Hepatocyte (in vitro differentiated cells): ENCODE measurements around the gene CYB561D1. TPM values are rescaled to one million over a fixed set of nuclear protein-coding genes. Genes with fewer than 3 reads are reported as not detected.

Experiments
- DNase-seq: peaks from one replicate; pipeline ENCODE4 v3.0.0-alpha.2; 2016; ENCODE audit warnings: low spot score
- H2AFZ ChIP-seq: fragments of 200-600 bp; sonication (generic); 2 replicates; pipeline ENCODE4 v1.6.0; 2016; ENCODE audit warnings: antibody characterized with exemption, mild to moderate bottlenecking
- H3K27ac ChIP-seq: fragments of 200-600 bp; sonication (generic); 2 replicates; pipeline ENCODE4 v1.5.1; 2016; ENCODE audit warnings: mild to moderate bottlenecking
- H3K27me3 ChIP-seq: fragments of 200-600 bp; sonication (generic); 2 replicates; pipeline ENCODE4 v1.6.1; 2016
- H3K36me3 ChIP-seq: fragments of 200-600 bp; sonication (generic); replicated peaks from 2 replicates; pipeline ENCODE4 v1.5.1; 2016; ENCODE audit warnings: low read depth; ENCODE audit not compliant: insufficient read depth
- H3K4me1 ChIP-seq: fragments of 200-600 bp; sonication (generic); 2 replicates; pipeline ENCODE4 v1.5.1; 2016; ENCODE audit warnings: mild to moderate bottlenecking, moderate library complexity; ENCODE audit not compliant: insufficient read depth
- H3K4me2 ChIP-seq: fragments of 200-600 bp; sonication (generic); 2 replicates; pipeline ENCODE4 v1.6.0; 2016
- H3K4me3 ChIP-seq: fragments of 200-600 bp; sonication (generic); 2 replicates; pipeline ENCODE4 v1.5.1; 2016; ENCODE audit warnings: mild to moderate bottlenecking
- H3K79me2 ChIP-seq: fragments of 200-600 bp; sonication (generic); 2 replicates; pipeline ENCODE4 v1.6.0; 2017; ENCODE audit warnings: mild to moderate bottlenecking
- H3K9me2 ChIP-seq: fragments of 200-600 bp; sonication (generic); replicated peaks from 2 replicates; pipeline ENCODE4 v1.6.0; 2017; ENCODE audit warnings: mild to moderate bottlenecking; ENCODE audit not compliant: insufficient read depth
- H3K9me3 ChIP-seq: fragments of 200-600 bp; sonication (generic); 2 replicates; pipeline ENCODE4 v1.5.1; 2016; ENCODE audit warnings: low read depth, mild to moderate bottlenecking
- H4K20me1 ChIP-seq: fragments of 200-600 bp; sonication (generic); 2 replicates; pipeline ENCODE4 v1.6.0; 2016; ENCODE audit warnings: mild to moderate bottlenecking; ENCODE audit not compliant: insufficient read depth, poor library complexity, severe bottlenecking
- CTCF ChIP-seq: fragments of 200-600 bp; sonication (generic); IDR thresholded peaks from 2 replicates; pipeline ENCODE4 v1.5.1; 2016; ENCODE audit warnings: antibody characterized with exemption, mild to moderate bottlenecking; ENCODE audit not compliant: poor library complexity
- EZH2 ChIP-seq: fragments of 200-600 bp; sonication (generic); IDR thresholded peaks from 2 replicates; pipeline ENCODE4 v1.6.1; 2016; ENCODE audit warnings: antibody characterized with exemption, mild to moderate bottlenecking, borderline replicate concordance
- EZH2phosphoT487 ChIP-seq: fragments of 200-600 bp; sonication (generic); IDR thresholded peaks from one replicate; pipeline ENCODE4 v1.6.1; 2018; ENCODE audit warnings: antibody characterized with exemption, mild to moderate bottlenecking, low read depth, moderate library complexity; ENCODE audit not compliant: unreplicated experiment, severe bottlenecking
- WGBS: methylation state at CpG from one replicate; pipeline ENCODE4 v1.1.6; 2016; ENCODE audit warnings: low lambda C conversion rate; ENCODE audit errors: missing lambda C conversion rate; 5-methylcytosine and 5-hydroxymethylcytosine counted together
- polyA plus RNA-seq: library from polyadenylated mRNA; unstranded; fragments of >200 nt; fragmentation: Nextera tagmentation; extraction: Ambion mirVana; gene quantifications from 2 replicates; pipeline ENCODE4 v1.2.1, GENCODE V29; 2016
- total RNA-seq: library from RNA; depleted of rRNA; stranded (reverse); fragments of >200 nt; gene quantifications from 2 replicates; pipeline ENCODE4 v1.2.3, GENCODE V29; 2014

Gene CYB561D1
- total and polyA plus RNA-seq, 2 experiments from 2014 or later: 4.8 to 6.5 TPM

GRCh38 chr1:109490029-109490933 lies 3.6 kb upstream of the CYB561D1 start:
- Histone ChIP-seq H3K4me2 (no peak overlapping the region), H3K36me3 (no peaks in the 10 kb centered on the region), H2AFZ (no peak overlapping the region), H3K9me3 (no peaks in the 10 kb centered on the region), H3K4me1 (peaks cover 7% of the 10 kb centered on the region), H3K79me2 (peaks cover 9% of the 10 kb centered on the region), H3K9me2 (no peaks in the 10 kb centered on the region), H3K27ac (no peak overlapping the region), H4K20me1 (no peaks in the 10 kb centered on the region), H3K4me3 (no peak overlapping the region), H3K27me3 (no peaks in the 10 kb centered on the region)
- peak; percentile 78 for DNase-seq
- WGBS: 92% methylated on average over 11 of the region's 11 CpGs
- no peak for TF ChIP-seq EZH2
- TF ChIP-seq CTCF: peak; percentile 75

GRCh38 chr1:109490934-109491302 lies 3.0 kb upstream of the CYB561D1 start:
- WGBS: 92% methylated on average over 11 of the region's 11 CpGs
- no peaks in the 10 kb centered on the region for H3K36me3 ChIP-seq
- H3K79me2 ChIP-seq: peaks cover 14% of the 10 kb centered on the region
- H3K9me3 ChIP-seq: no peaks in the 10 kb centered on the region
- H3K4me2 ChIP-seq: no peak overlapping the region
- H3K4me1 ChIP-seq: peaks cover 7% of the 10 kb centered on the region
- TF ChIP-seq EZH2: no peak
- TF ChIP-seq CTCF: no peak
- TF ChIP-seq EZH2phosphoT487: no peak
- no peaks in the 10 kb centered on the region for H3K9me2 ChIP-seq
- no peak for DNase-seq
- no peaks in the 10 kb centered on the region for H3K27me3 ChIP-seq
- no peak overlapping the region for H2AFZ ChIP-seq
- no peak overlapping the region for H3K27ac ChIP-seq
- H4K20me1 ChIP-seq: no peaks in the 10 kb centered on the region
- H3K4me3 ChIP-seq: no peak overlapping the region

GRCh38 chr1:109491372-109491771 lies 2.5 kb upstream of the CYB561D1 start:
- no peak overlapping the region for H2AFZ ChIP-seq
- peaks cover 7% of the 10 kb centered on the region for H3K4me1 ChIP-seq
- no peaks in the 10 kb centered on the region for H4K20me1 ChIP-seq
- H3K9me2 ChIP-seq: no peaks in the 10 kb centered on the region
- WGBS: 90% methylated on average over 8 of the region's 8 CpGs
- H3K9me3 ChIP-seq: no peaks in the 10 kb centered on the region
- no peak for TF ChIP-seq EZH2phosphoT487
- no peak for TF ChIP-seq CTCF
- no peak for TF ChIP-seq EZH2
- H3K36me3 ChIP-seq: no peaks in the 10 kb centered on the region
- H3K4me2 ChIP-seq: no peak overlapping the region
- H3K27me3 ChIP-seq: no peaks in the 10 kb centered on the region
- no peak overlapping the region for H3K27ac ChIP-seq
- H3K4me3 ChIP-seq: no peak overlapping the region
- no peak for DNase-seq
- H3K79me2 ChIP-seq: peaks cover 14% of the 10 kb centered on the region
